ENCODE data around the gene AGTRAP. TPM values are rescaled to one million over a fixed set of nuclear protein-coding genes. Genes with fewer than 3 reads are reported as not detected.

AGTRAP gene
- total and polyA plus RNA-seq, 10 donors: 40.8 to 120 (median 56.4) TPM

GRCh38 chr1:11729498-11730428 lies 6.2 kb upstream of the AGTRAP start:
- TF ChIP-seq POLR2AphosphoS5 (IDR thresholded peaks at IDR 0.05) (peak in 1 of 3 donors; percentile 40), CTCF (IDR thresholded peaks at IDR 0.05 in 8 of 11, conservative IDR thresholded peaks at IDR 0.05 in 3 of 11) (no peak)
- peaks cover 33 to 99% (median 60%) of the 10 kb centered on the region in 6 donors for H3K4me1 ChIP-seq
- H3K9me3 ChIP-seq: no peaks in the 10 kb centered on the region
- peak overlapping the region in 3 of 8 donors; percentile 13 to 63 (median 21) for H3K4me3 ChIP-seq
- intact Hi-C loops (cut with DNase I; ENCODE audit: low total_unique reads): loop anchor here (5.0 kb wide), 1 partner anchor 73 kb away; no protein-coding TSS in a partner anchor
- 21 to 42% (median 23%) methylated on average over 26 of the region's 26 CpGs for WGBS, 5 donors
- no peaks in the 10 kb centered on the region for H3K36me3 ChIP-seq
- peak; percentile 81 for DNase-seq
- H3K27ac ChIP-seq: peak overlapping the region in 7 of 8 donors; percentile 79 to 100 (median 87)
- H3K27me3 ChIP-seq (replicated peaks in 1 of 7): peaks cover 0 to 7% (median 0%) of the 10 kb centered on the region in 7 donors

- intact Hi-C loops (cut with DNase I; ENCODE audit: low total_unique reads): loop anchor here (5.0 kb wide), 1 partner anchor 72 kb away; no protein-coding TSS in a partner anchor
- Histone ChIP-seq H3K27me3 (replicated peaks in 1 of 7) (peaks cover 0 to 7% (median 0%) of the 10 kb centered on the region in 7 donors), H3K4me1 (peaks cover 35 to 99% (median 65%) of the 10 kb centered on the region in 6 donors), H3K27ac (peak overlapping the region; percentile 55 to 100 (median 86)), H3K9me3 (no peaks in the 10 kb centered on the region), H3K4me3 (peak overlapping the region in 3 of 8 donors; percentile 13 to 63 (median 21)), H3K36me3 (no peaks in the 10 kb centered on the region)
- 2 to 11% (median 3%) methylated on average over 5 of the region's 5 CpGs for WGBS, 5 donors
- no peak for DNase-seq
- no peak for TF ChIP-seq CTCF (IDR thresholded peaks at IDR 0.05 in 8 of 11, conservative IDR thresholded peaks at IDR 0.05 in 3 of 11)
- TF ChIP-seq POLR2AphosphoS5 (IDR thresholded peaks at IDR 0.05): peak in 1 of 3 donors; percentile 87
- no peak for TF ChIP-seq POLR2A (IDR thresholded peaks at IDR 0.05)
Observed at GRCh38 chr1:11730429-11730891, 5.5 kb upstream of the AGTRAP start.

- no peaks in the 10 kb centered on the region for H3K9me3 ChIP-seq
- H3K36me3 ChIP-seq: no peaks in the 10 kb centered on the region
- peak overlapping the region in 6 of 8 donors; percentile 7 to 63 (median 16) for H3K4me3 ChIP-seq
- TF ChIP-seq POLR2AphosphoS5 (IDR thresholded peaks at IDR 0.05) (peak; percentile 32 to 66 (median 59)), POLR2A (IDR thresholded peaks at IDR 0.05) (no peak), CTCF (IDR thresholded peaks at IDR 0.05 in 8 of 11, conservative IDR thresholded peaks at IDR 0.05 in 3 of 11) (no peak)
- H3K4me1 ChIP-seq: peaks cover 41 to 99% (median 65%) of the 10 kb centered on the region in 6 donors
- DNase-seq: peak; percentile 85
- intact Hi-C loops (cut with DNase I; ENCODE audit: low total_unique reads): loop anchor here (5.0 kb wide), 1 partner anchor 71 kb away; no protein-coding TSS in a partner anchor
- peaks cover 0 to under 1% (median 0%) of the 10 kb centered on the region in 7 donors for H3K27me3 ChIP-seq (replicated peaks in 1 of 7)
- H3K27ac ChIP-seq: peak overlapping the region; percentile 55 to 100 (median 86)
- WGBS, 5 donors: 14 to 24% (median 20%) methylated on average over 16 to 17 of the region's 17 CpGs
Observed at GRCh38 chr1:11731691-11732283, 4.1 kb upstream of the AGTRAP start.
